Neuronal stem cell (in vitro differentiated cells): Measurements from ENCODE around the gene IQCM.

Experiments used
- DNase-seq: peaks from one replicate; pipeline ENCODE4 v3.0.0-alpha.2; 2013; ENCODE audit warnings: low spot score
- H2AFZ ChIP-seq: one replicate; pipeline ENCODE4 v1.6.1; 2013; ENCODE audit warnings: mild to moderate bottlenecking, low read length, inconsistent platforms
- H2AK5ac ChIP-seq: 2 replicates; pipeline ENCODE4 v1.6.1; 2013; ENCODE audit warnings: low read depth, mild to moderate bottlenecking, inconsistent platforms, low read length, moderate library complexity, mixed read lengths
- H2BK120ac ChIP-seq: 2 replicates; pipeline ENCODE4 v1.6.1; 2013; ENCODE audit warnings: low read depth, mild to moderate bottlenecking, inconsistent platforms, low read length, moderate library complexity, mixed read lengths
- H2BK12ac ChIP-seq: one replicate; pipeline ENCODE4 v1.6.1; 2013; ENCODE audit warnings: low read length, inconsistent platforms
- H2BK15ac ChIP-seq: 2 replicates; pipeline ENCODE4 v1.6.1; 2013; ENCODE audit warnings: mild to moderate bottlenecking, low read length, inconsistent platforms, mixed read lengths
- H2BK5ac ChIP-seq: one replicate; pipeline ENCODE4 v1.6.1; 2013; ENCODE audit warnings: inconsistent platforms, mild to moderate bottlenecking, low read length, moderate library complexity
- H3K14ac ChIP-seq: one replicate; pipeline ENCODE4 v1.6.1; 2013; ENCODE audit warnings: low read length, inconsistent platforms
- H3K18ac ChIP-seq: 2 replicates; pipeline ENCODE4 v1.6.1; 2013; ENCODE audit warnings: low read length, inconsistent platforms
- H3K23ac ChIP-seq: 2 replicates; pipeline ENCODE4 v1.6.1; 2013; ENCODE audit warnings: low read depth, mild to moderate bottlenecking, mixed read lengths, low read length, inconsistent platforms; ENCODE audit not compliant: poor library complexity
- H3K27ac ChIP-seq: replicated peaks from 3 replicates; pipeline ENCODE4 v1.5.1; 2013; ENCODE audit warnings: low read length, inconsistent platforms
- H3K27me3 ChIP-seq, 3 experiments: 2 replicates each; pipeline ENCODE4 v1.6.1; 2013; ENCODE audit warnings: low read length in 3 of 3, mild to moderate bottlenecking in 2 of 3, inconsistent platforms in 1 of 3, low read depth in 1 of 3, mixed read lengths in 1 of 3, moderate library complexity in 1 of 3; ENCODE audit not compliant: control insufficient read depth in 3 of 3, insufficient read depth in 3 of 3
- H3K36me3 ChIP-seq, 2 donors: replicated peaks in 1 of 2; 2 replicates each; pipeline ENCODE4 v1.6.1; 2013; ENCODE audit warnings: low read length in 2 of 2; ENCODE audit not compliant: control insufficient read depth in 2 of 2, insufficient read depth in 2 of 2
- H3K4ac ChIP-seq: 2 replicates; pipeline ENCODE4 v1.6.1; 2013; ENCODE audit warnings: inconsistent platforms, mild to moderate bottlenecking, low read length, moderate library complexity
- H3K4me1 ChIP-seq, 2 donors: 1 replicate in 1 of 2; 2 replicates in 1 of 2; pipeline ENCODE4 v1.6.1; 2013; ENCODE audit warnings: low read length in 2 of 2, low read depth in 1 of 2; ENCODE audit not compliant: control insufficient read depth in 2 of 2, insufficient read depth in 1 of 2
- H3K4me2 ChIP-seq: one replicate; pipeline ENCODE4 v1.6.1; 2013; ENCODE audit warnings: mild to moderate bottlenecking, low read length, inconsistent platforms; ENCODE audit not compliant: insufficient read depth, poor library complexity, severe bottlenecking
- H3K4me3 ChIP-seq, 2 donors: 2 replicates each; pipeline ENCODE4 v1.5.1; 2013; ENCODE audit warnings: low read length in 2 of 2, mild to moderate bottlenecking in 2 of 2, inconsistent platforms in 1 of 2, moderate library complexity in 1 of 2
- H3K79me1 ChIP-seq: one replicate; pipeline ENCODE4 v1.6.1; 2013; ENCODE audit warnings: low read depth, mild to moderate bottlenecking, inconsistent platforms, low read length, moderate library complexity
- H3K9ac ChIP-seq: one replicate; pipeline ENCODE4 v1.6.1; 2013; ENCODE audit warnings: mild to moderate bottlenecking, low read depth, low read length, inconsistent platforms; ENCODE audit not compliant: poor library complexity
- H3K9me3 ChIP-seq, 2 donors: replicated peaks in 1 of 2; 2 replicates each; pipeline versions ENCODE3 to v1.6.1; 2013; ENCODE audit warnings: low read length in 2 of 2, mild to moderate bottlenecking in 2 of 2, inconsistent platforms in 1 of 2, low read depth in 1 of 2, mixed read lengths in 1 of 2, moderate library complexity in 1 of 2; ENCODE audit not compliant: control insufficient read depth in 2 of 2, insufficient read depth in 1 of 2
- H4K8ac ChIP-seq: one replicate; pipeline ENCODE4 v1.6.1; 2013; ENCODE audit warnings: low read depth, mild to moderate bottlenecking, inconsistent platforms, low read length, moderate library complexity
- H4K91ac ChIP-seq: one replicate; pipeline ENCODE4 v1.6.1; 2013; ENCODE audit warnings: low read length, low read depth, mild to moderate bottlenecking, inconsistent platforms; ENCODE audit not compliant: poor library complexity
- WGBS, 2 donors: extraction: QIAGEN DNeasy Blood & Tissue Kit; methylation state at CpG; one replicate each; pipeline ENCODE4 v1.1.7; 2013; ENCODE audit warnings: missing lambda C conversion rate in 2 of 2, mixed read lengths in 1 of 2; ENCODE audit not compliant: insufficient read length in 2 of 2, insufficient replicate concordance in 1 of 2; ENCODE audit errors: extremely low coverage in 2 of 2; 5-methylcytosine and 5-hydroxymethylcytosine counted together

Gene IQCM

DNA sequence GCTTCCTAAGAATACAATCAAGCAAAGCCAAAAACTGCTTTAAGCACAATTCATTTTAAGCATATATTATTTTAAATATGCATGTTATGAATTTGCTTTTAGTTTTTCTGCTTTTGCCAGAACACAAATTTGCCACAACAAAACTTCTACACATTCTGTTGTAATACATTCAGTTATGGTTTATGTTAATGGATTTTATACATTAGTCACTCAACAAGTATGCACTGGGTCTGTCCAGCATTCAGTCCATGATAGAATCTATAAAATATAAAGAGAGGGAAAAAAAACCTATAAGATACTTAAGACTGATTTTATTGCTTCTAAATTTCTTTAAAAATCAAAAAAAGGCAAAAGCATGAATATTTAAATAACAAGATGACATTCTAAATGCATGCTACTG lies 22.2 kb downstream of the IQCM start:
- Histone ChIP-seq H3K79me1 (no peaks in the 10 kb centered on the region), H3K27me3 (no peaks in the 10 kb centered on the region), H4K91ac (no peak overlapping the region), H3K4me3 (no peak overlapping the region), H3K4ac (no peak overlapping the region), H2AFZ (no peak overlapping the region), H2BK12ac (no peak overlapping the region), H2AK5ac (no peak overlapping the region), H3K4me1 (no peaks in the 10 kb centered on the region), H3K9ac (no peak overlapping the region), H2BK5ac (no peak overlapping the region), H4K8ac (no peak overlapping the region), H3K9me3 (no peaks in the 10 kb centered on the region), H3K4me2 (no peak overlapping the region), H3K36me3 (peaks cover 0 to 3% of the 10 kb centered on the region in 2 donors), H3K27ac (no peak overlapping the region), H3K18ac (no peak overlapping the region), H3K14ac (no peak overlapping the region), H2BK120ac (no peak overlapping the region), H3K23ac (no peak overlapping the region), H2BK15ac (no peak overlapping the region)
- DNase-seq = no peak

GRCh38 chr4:149791851-149792250 lies 23.8 kb downstream of the IQCM start:
- Histone ChIP-seq H3K9ac (no peak overlapping the region), H3K79me1 (no peaks in the 10 kb centered on the region), H3K4me3 (no peak overlapping the region), H3K4me2 (no peak overlapping the region), H3K27ac (no peak overlapping the region), H3K4ac (no peak overlapping the region), H3K9me3 (no peaks in the 10 kb centered on the region), H4K8ac (no peak overlapping the region), H2BK15ac (no peak overlapping the region), H2BK120ac (no peak overlapping the region), H3K14ac (no peak overlapping the region), H3K18ac (no peak overlapping the region), H2BK12ac (no peak overlapping the region), H2AK5ac (no peak overlapping the region), H3K36me3 (peaks cover 0 to 3% of the 10 kb centered on the region in 2 donors), H4K91ac (no peak overlapping the region), H3K4me1 (no peaks in the 10 kb centered on the region), H2BK5ac (no peak overlapping the region), H3K27me3 (no peaks in the 10 kb centered on the region), H2AFZ (no peak overlapping the region), H3K23ac (no peak overlapping the region)
- no CpG with 5 or more reads among the region's 1 CpG for WGBS, 2 donors
- no peak for DNase-seq

DNA sequence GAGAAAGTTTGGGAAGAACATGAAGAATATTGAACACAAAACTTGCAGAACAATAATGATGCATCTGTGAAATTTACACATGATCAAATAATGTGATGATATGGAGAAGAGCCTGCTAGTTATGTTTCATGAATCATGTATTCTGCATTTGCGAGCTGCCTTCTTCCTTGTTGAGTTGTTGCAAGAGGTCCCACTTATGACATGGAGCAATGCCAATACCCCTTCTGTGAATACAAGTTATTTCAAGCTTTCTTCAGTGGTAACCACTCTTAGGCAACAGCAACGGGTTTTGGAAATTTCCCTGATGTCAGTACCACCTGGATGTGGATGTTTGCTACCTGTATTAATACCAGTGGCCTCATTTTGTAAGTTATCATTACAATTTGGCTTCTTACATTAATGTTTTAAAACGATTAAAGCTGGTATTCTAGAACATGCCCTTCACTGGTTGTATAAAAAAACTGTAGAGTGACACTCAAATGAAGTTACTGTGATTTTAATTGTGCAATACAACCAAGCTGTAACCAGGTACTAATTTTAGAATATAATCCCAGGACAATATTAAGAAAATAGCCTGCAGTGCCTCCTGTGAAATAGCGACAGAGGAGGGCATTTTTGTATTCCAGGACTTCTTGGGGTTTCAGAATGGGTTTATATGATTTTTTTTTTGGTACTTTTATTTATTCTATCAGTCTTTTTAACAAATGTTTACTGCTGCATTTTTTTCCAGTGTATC lies 25.3 kb downstream of the IQCM start:
- H2AK5ac ChIP-seq = no peak overlapping the region
- no peak overlapping the region for H3K4ac ChIP-seq
- H3K18ac ChIP-seq = no peak overlapping the region
- no peak overlapping the region for H4K91ac ChIP-seq
- H3K9ac ChIP-seq = no peak overlapping the region
- no peak overlapping the region for H3K14ac ChIP-seq
- no peak for DNase-seq
- H3K79me1 ChIP-seq = no peaks in the 10 kb centered on the region
- H3K4me1 ChIP-seq = no peaks in the 10 kb centered on the region
- H3K27me3 ChIP-seq = no peaks in the 10 kb centered on the region
- no peak overlapping the region for H2BK5ac ChIP-seq
- H3K4me3 ChIP-seq = no peak overlapping the region
- H2BK12ac ChIP-seq = no peak overlapping the region
- H3K9me3 ChIP-seq = no peaks in the 10 kb centered on the region
- H3K4me2 ChIP-seq = no peak overlapping the region
- no peak overlapping the region for H2BK120ac ChIP-seq
- peaks cover 0 to 3% of the 10 kb centered on the region in 2 donors for H3K36me3 ChIP-seq
- no CpG with 5 or more reads among the region's 4 CpGs for WGBS, 2 donors
- H2AFZ ChIP-seq = no peak overlapping the region
- H3K27ac ChIP-seq = no peak overlapping the region
- no peak overlapping the region for H3K23ac ChIP-seq
- H2BK15ac ChIP-seq = no peak overlapping the region
- H4K8ac ChIP-seq = no peak overlapping the region

DNA sequence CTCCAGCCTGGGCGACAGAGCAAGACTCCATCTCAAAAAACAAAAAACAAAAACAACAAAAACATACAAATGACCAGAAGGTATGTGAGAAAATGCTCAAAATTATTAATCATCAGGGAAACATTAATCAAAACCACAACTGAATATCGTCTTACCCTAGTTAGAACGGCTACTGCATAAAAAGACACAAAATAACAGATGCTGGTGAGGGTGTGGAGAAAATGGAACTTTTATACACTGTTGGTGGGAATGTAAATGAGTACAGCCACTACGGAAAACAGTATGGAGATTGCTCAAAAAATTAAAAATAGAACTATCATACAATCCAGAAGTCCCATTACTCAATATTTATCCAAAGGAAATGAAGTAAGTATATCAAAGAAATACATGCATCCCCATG lies 27.3 kb downstream of the IQCM start:
- Histone ChIP-seq H4K91ac (no peak overlapping the region), H3K9me3 (no peaks in the 10 kb centered on the region), H2AFZ (no peak overlapping the region), H3K36me3 (no peaks in the 10 kb centered on the region), H3K79me1 (no peaks in the 10 kb centered on the region), H2BK120ac (no peak overlapping the region), H2BK5ac (no peak overlapping the region), H3K9ac (no peak overlapping the region), H3K4me1 (no peaks in the 10 kb centered on the region), H2AK5ac (no peak overlapping the region), H3K4ac (no peak overlapping the region), H3K4me2 (no peak overlapping the region), H3K27ac (no peak overlapping the region), H2BK12ac (no peak overlapping the region), H4K8ac (no peak overlapping the region), H3K4me3 (no peak overlapping the region), H2BK15ac (no peak overlapping the region), H3K23ac (no peak overlapping the region), H3K18ac (no peak overlapping the region), H3K27me3 (no peaks in the 10 kb centered on the region), H3K14ac (no peak overlapping the region)
- WGBS, 2 donors = no CpG with 5 or more reads among the region's 4 CpGs
- no peak for DNase-seq
